ENCODE data around the gene TMEM212.

Gene TMEM212

GRCh38 chr3:171878461-171879225, 35.5 kb downstream of the TMEM212 start:
- DNase-seq (ENCODE audit: insufficient read length, low spot score) (no peak), FAIRE-seq (no peak)
- no peak for TF ChIP-seq CTCF (IDR thresholded peaks at IDR 0.05; ENCODE audit: insufficient read depth, missing control alignments)

- no peak for TF ChIP-seq CTCF (IDR thresholded peaks at IDR 0.05; ENCODE audit: insufficient read depth, missing control alignments)
- DNase-seq (ENCODE audit: insufficient read length, low spot score) (no peak), FAIRE-seq (no peak)
These were observed 36.3 kb downstream of the TMEM212 start for GRCh38 chr3:171879472-171879871.

DNA sequence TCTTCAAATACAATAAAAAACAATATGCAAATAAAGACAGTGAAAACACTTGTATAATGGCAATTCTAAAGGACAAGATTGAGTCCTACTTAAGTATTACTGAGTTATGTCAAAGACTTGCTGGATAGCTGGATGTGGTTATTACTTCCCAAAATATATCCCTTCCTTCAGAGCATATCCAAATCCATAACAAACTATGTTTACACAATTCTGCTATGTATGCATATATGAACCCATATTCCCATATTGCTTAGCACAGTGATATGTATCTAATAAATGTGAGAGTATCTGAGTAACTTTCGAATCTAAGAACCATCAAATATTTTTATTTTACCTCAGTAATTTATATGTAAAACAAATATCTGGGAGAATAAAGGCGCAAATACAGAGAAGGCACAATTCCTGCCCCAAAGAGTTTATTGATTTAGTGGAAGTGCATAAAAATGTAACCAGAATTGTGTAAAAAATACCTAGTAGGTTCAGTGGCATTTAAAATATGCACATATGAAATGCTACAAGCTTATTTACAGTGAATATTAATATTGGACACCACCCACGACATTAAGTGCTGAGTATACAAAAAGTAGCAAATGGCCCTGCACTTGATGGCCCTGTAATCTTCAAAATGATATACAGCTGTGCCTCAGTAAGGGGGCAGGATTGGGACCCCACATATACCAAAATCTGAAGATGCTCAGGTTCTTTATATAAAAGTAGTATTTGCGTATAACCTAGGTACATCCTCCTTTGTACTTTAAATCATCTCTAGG, 37.1 kb downstream of the TMEM212 start:
- TF ChIP-seq CTCF (IDR thresholded peaks at IDR 0.05; ENCODE audit: insufficient read depth, missing control alignments) = no peak
- FAIRE-seq (no peak), DNase-seq (ENCODE audit: insufficient read length, low spot score) (no peak)

DNA sequence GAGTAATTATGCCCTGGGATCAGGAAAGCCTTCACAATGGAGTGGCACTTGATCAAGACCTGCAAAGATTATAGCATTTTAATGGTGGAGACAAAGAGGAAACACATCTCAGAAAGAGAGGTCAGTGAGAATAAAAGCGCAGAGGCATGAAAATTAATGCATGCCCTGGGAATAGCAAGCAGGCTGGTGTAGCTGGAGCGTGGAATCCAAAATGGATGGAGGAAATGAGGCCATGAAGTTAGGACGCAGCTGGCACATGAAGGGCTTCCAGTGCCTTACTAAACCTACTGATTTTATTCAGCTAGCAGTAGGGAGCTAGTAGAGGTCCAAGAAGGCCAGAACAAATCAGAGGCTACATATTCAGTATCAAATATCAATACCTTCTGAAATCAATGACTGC, 38.1 kb downstream of the TMEM212 start:
- no peak for DNase-seq (ENCODE audit: insufficient read length, low spot score)
- no peak for TF ChIP-seq CTCF (IDR thresholded peaks at IDR 0.05; ENCODE audit: insufficient read depth, missing control alignments)
- no peak for FAIRE-seq

GRCh38 chr3:171883257-171883892, 40.2 kb downstream of the TMEM212 start:
- FAIRE-seq (no peak), DNase-seq (ENCODE audit: insufficient read length, low spot score) (no peak)
- no peak for TF ChIP-seq CTCF (IDR thresholded peaks at IDR 0.05; ENCODE audit: insufficient read depth, missing control alignments)

DNA sequence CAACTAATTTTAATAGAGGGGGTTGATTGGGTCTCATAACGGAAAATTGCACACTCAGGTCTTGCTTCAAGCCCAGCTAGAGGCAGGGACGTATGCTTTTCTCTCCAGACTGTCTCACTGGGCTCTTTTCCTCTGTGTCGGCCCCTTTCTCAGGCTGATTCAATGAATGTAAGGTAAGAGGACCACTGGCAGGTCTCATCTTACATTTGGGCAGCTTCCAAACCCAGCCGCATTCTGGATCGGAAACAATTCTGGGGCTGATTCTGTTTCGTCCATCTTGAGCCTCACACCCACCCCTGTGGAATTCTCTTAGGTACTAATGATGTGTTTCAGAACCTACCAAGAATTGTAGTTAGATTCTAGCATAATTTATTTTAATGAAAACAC, 40.7 kb downstream of the TMEM212 start:
- no peak for FAIRE-seq
- DNase-seq (ENCODE audit: insufficient read length, low spot score) = no peak
- no peak for TF ChIP-seq CTCF (IDR thresholded peaks at IDR 0.05; ENCODE audit: insufficient read depth, missing control alignments)

Measured in D721Med (cell line).